ENCODE data around the gene SMCO3.

Gene SMCO3

DNA sequence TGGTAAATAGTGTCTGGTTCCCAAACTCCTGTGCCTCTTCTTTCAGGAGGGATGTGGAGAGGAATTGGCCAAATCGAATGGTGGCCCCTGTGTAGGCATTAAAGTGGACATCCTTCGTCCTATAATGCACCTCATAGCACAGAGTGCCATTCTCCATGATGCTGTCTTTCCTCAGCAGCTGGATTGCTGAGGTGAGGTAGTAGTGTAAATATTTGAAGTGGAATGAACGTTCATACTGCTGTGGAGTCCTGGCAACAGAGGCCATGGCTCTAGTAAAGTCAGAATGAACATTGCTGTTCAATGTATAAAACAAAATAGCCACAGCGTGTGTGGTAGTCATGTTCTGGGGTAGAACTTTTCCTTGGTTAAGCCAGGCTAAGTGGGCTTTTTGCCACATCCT, 26.6 kb upstream of the SMCO3 start:
- no peak for TF ChIP-seq MYC (IDR thresholded peaks at IDR 0.05; ENCODE audit: low read depth, low read length)
- no peak for TF ChIP-seq POLR2A (IDR thresholded peaks at IDR 0.05; ENCODE audit: extremely low read depth, insufficient read length)
- no peak for TF ChIP-seq MAX (IDR thresholded peaks at IDR 0.05; ENCODE audit: low read depth, low read length)
- no peak for TF ChIP-seq CTCF (IDR thresholded peaks at IDR 0.05; ENCODE audit: low read depth, low read length)
- no peak overlapping the region for H3K4me3 ChIP-seq (ENCODE audit: low read depth, low read length)
- no peak for DNase-seq (ENCODE audit: low read depth)

- H3K4me3 ChIP-seq (ENCODE audit: low read depth, low read length) = no peak overlapping the region
- no peak for DNase-seq (ENCODE audit: low read depth)
- no peak for TF ChIP-seq POLR2A (IDR thresholded peaks at IDR 0.05; ENCODE audit: extremely low read depth, insufficient read length)
- TF ChIP-seq CTCF (IDR thresholded peaks at IDR 0.05; ENCODE audit: low read depth, low read length) = no peak
- no peak for TF ChIP-seq MAX (IDR thresholded peaks at IDR 0.05; ENCODE audit: low read depth, low read length)
- TF ChIP-seq MYC (IDR thresholded peaks at IDR 0.05; ENCODE audit: low read depth, low read length) = no peak
These were observed 25.3 kb upstream of the SMCO3 start for GRCh38 chr12:14839262-14839661.

- TF ChIP-seq MYC (IDR thresholded peaks at IDR 0.05; ENCODE audit: low read depth, low read length) (no peak), MAX (IDR thresholded peaks at IDR 0.05; ENCODE audit: low read depth, low read length) (no peak), CTCF (IDR thresholded peaks at IDR 0.05; ENCODE audit: low read depth, low read length) (no peak), POLR2A (IDR thresholded peaks at IDR 0.05; ENCODE audit: extremely low read depth, insufficient read length) (no peak)
- peak; percentile 38 for DNase-seq (ENCODE audit: low read depth)
- no peak overlapping the region for H3K4me3 ChIP-seq (ENCODE audit: low read depth, low read length)
These were observed 22.6 kb upstream of the SMCO3 start for GRCh38 chr12:14836336-14837210.

GRCh38 chr12:14834509-14834908, 20.5 kb upstream of the SMCO3 start:
- no peak for DNase-seq (ENCODE audit: low read depth)
- no peak overlapping the region for H3K4me3 ChIP-seq (ENCODE audit: low read depth, low read length)
- no peak for TF ChIP-seq POLR2A (IDR thresholded peaks at IDR 0.05; ENCODE audit: extremely low read depth, insufficient read length)
- TF ChIP-seq MYC (IDR thresholded peaks at IDR 0.05; ENCODE audit: low read depth, low read length) = no peak
- no peak for TF ChIP-seq MAX (IDR thresholded peaks at IDR 0.05; ENCODE audit: low read depth, low read length)
- no peak for TF ChIP-seq CTCF (IDR thresholded peaks at IDR 0.05; ENCODE audit: low read depth, low read length)

- H3K4me3 ChIP-seq (ENCODE audit: low read depth, low read length) = no peak overlapping the region
- DNase-seq (ENCODE audit: low read depth) = no peak
- TF ChIP-seq CTCF (IDR thresholded peaks at IDR 0.05; ENCODE audit: low read depth, low read length) = no peak
- TF ChIP-seq MAX (IDR thresholded peaks at IDR 0.05; ENCODE audit: low read depth, low read length) = no peak
- TF ChIP-seq MYC (IDR thresholded peaks at IDR 0.05; ENCODE audit: low read depth, low read length) = no peak
- TF ChIP-seq POLR2A (IDR thresholded peaks at IDR 0.05; ENCODE audit: extremely low read depth, insufficient read length) = no peak
These were observed 20.0 kb upstream of the SMCO3 start for GRCh38 chr12:14833952-14834351.

Measured in NB4 (cell line).